ENCODE measurements around the gene ARMH1.

The ARMH1 gene

GRCh38 chr1:44674113-44675000 is at the start of gene ARMH1, which contains the start of gene TMEM53:
Gene ARMH1 (plus strand): TSS chr1:44674714. CDS start chr1:44689698, 14,984 bp downstream.
Gene TMEM53 (minus strand): TSS chr1:44674481. CDS start chr1:44674391, 90 bp downstream.
- peak; percentile 90 to 95 for DNase-seq (ENCODE audit: low read depth in 2 of 2)

GRCh38 chr1:44625348-44625747 is 49.2 kb upstream of the ARMH1 start:
- no peak for DNase-seq (ENCODE audit: low read depth in 2 of 2)

- DNase-seq (ENCODE audit: low read depth in 2 of 2), result no peak
Measured at GRCh38 chr1:44628962-44629756, 45.4 kb upstream of the ARMH1 start.

- no peak for DNase-seq (ENCODE audit: low read depth in 2 of 2)
Measured at GRCh38 chr1:44630116-44630515, 44.4 kb upstream of the ARMH1 start.

GRCh38 chr1:44631333-44631646 is 43.2 kb upstream of the ARMH1 start:
- DNase-seq (ENCODE audit: low read depth in 2 of 2), result no peak

GRCh38 chr1:44631647-44632539 is 42.6 kb upstream of the ARMH1 start:
- peak; percentile 66 to 85 for DNase-seq (ENCODE audit: low read depth in 2 of 2)

GRCh38 chr1:44632598-44632997 is 41.9 kb upstream of the ARMH1 start:
- DNase-seq (ENCODE audit: low read depth in 2 of 2), result no peak

GRCh38 chr1:44634606-44635189 is 39.8 kb upstream of the ARMH1 start:
- no peak for DNase-seq (ENCODE audit: low read depth in 2 of 2)

- no peak for DNase-seq (ENCODE audit: low read depth in 2 of 2)
Measured at GRCh38 chr1:44635439-44635838, 39.1 kb upstream of the ARMH1 start.

GRCh38 chr1:44636083-44636687 is 38.3 kb upstream of the ARMH1 start:
- DNase-seq (ENCODE audit: low read depth in 2 of 2), result no peak

- no peak for DNase-seq (ENCODE audit: low read depth in 2 of 2)
Measured at GRCh38 chr1:44636688-44637598, 37.6 kb upstream of the ARMH1 start.

- no peak for DNase-seq (ENCODE audit: low read depth in 2 of 2)
Measured at GRCh38 chr1:44637702-44638411, 36.7 kb upstream of the ARMH1 start.

- DNase-seq (ENCODE audit: low read depth in 2 of 2), result no peak
Measured at GRCh38 chr1:44640200-44640853, 34.2 kb upstream of the ARMH1 start.

GRCh38 chr1:44641126-44642102 is 33.1 kb upstream of the ARMH1 start:
- no peak for DNase-seq (ENCODE audit: low read depth in 2 of 2)

- DNase-seq (ENCODE audit: low read depth in 2 of 2), result no peak
Measured at GRCh38 chr1:44642255-44642654, 32.3 kb upstream of the ARMH1 start.

- DNase-seq (ENCODE audit: low read depth in 2 of 2), result no peak
Measured at GRCh38 chr1:44642925-44643324, 31.6 kb upstream of the ARMH1 start.

GRCh38 chr1:44643721-44644334 is 30.7 kb upstream of the ARMH1 start:
- no peak for DNase-seq (ENCODE audit: low read depth in 2 of 2)
